Stimulated activated CD8-positive, alpha-beta memory T cell treated with anti-CD3 and anti-CD28 coated beads, Interleukin-12 subunit alpha, Interleukin-12 subunit beta, amount 100 ng/mL, for 4 hours (primary cell): Measurements from ENCODE around the gene KRT33A.

ENCODE experiments used
- DNase-seq: peaks from one replicate; pipeline ENCODE4 v3.0.0-alpha.2; 2020; ENCODE audit warnings: low read depth

KRT33A gene

DNA sequence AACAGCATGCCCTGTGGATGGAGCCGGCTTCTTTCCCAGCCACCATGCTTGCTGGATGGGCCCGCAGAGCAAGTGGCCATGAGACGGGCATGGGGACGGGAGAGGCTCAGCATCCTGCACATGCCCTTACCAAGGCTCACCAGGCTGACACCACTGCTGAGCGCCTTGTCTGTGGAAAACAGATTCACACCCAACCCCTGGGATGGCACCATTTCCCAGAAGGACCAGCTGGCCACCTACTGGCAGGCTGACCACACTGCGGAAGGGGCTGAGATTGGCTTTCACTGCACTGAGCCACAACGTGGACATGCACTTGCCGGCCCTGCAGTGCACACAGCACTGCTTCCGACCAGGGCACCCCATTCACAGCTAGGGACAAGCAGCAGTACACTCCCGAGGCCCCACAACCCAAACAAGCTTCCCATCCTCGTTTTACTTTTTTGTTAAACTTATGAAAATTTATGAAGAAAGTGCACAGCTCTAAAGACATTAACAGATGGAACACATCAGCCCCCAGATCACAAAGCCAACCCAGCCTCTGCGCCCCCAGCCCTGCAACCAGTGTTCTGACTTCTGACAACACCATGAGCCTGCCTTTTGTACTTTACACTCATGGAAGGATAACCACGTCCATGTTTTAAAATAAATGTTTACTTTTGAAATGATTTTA is 21.2 kb downstream of the KRT33A start:
- DNase-seq: no peak

DNA sequence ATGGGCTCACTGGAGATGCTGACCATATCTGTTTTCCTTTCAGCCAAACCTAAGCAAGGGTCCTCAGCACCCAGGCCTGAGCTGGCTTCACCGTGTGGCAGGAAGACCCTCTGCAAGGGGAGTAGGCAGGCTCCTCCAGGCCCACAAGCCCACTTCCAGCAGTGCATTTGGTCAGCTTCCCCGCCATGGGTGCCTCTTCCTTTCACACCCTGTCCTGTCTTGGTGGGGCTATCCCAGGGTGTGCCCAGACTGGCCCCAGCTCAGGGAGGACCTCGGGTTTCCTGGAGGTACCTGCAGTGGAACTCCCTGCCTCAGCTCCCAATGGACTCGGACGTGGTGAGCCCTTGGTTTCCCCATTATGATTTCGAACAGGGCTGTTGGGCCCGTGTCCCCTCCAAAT is 22.4 kb downstream of the KRT33A start:
- no peak for DNase-seq

DNA sequence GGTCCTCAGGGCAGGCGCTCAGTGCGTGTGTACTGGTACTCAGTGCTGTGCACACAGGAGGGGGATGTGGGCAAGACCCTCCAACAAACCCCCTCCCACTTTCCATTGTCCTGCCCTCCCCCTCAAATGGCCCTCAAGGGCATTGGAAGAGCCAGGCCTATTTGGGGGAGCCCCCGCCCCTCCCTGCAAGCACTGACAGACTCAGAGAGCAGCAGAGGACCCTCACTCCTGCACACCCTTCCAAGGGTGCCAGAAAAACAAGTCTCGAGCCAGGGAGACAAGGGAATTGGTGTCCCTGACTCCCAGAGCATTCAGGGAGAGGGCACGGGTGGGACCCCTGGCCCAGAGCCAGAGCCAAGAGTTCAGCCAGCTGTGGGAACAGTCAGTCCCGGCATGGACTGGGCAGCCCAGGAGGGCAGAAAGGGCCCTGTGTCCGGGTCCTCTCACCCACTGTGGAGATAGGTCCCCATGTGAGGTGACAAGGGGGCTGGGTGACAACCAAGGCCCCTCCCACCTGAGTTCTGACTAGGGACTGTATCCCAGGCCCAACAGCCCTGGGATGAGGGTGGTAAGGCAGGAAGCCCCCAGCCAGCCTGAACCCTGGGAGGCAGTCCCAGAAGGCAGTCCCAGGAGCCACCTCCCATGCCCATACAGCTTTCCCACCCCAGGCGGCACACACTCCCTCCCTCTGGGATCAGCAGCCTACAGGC is 23.1 kb downstream of the KRT33A start:
- no peak for DNase-seq

DNA sequence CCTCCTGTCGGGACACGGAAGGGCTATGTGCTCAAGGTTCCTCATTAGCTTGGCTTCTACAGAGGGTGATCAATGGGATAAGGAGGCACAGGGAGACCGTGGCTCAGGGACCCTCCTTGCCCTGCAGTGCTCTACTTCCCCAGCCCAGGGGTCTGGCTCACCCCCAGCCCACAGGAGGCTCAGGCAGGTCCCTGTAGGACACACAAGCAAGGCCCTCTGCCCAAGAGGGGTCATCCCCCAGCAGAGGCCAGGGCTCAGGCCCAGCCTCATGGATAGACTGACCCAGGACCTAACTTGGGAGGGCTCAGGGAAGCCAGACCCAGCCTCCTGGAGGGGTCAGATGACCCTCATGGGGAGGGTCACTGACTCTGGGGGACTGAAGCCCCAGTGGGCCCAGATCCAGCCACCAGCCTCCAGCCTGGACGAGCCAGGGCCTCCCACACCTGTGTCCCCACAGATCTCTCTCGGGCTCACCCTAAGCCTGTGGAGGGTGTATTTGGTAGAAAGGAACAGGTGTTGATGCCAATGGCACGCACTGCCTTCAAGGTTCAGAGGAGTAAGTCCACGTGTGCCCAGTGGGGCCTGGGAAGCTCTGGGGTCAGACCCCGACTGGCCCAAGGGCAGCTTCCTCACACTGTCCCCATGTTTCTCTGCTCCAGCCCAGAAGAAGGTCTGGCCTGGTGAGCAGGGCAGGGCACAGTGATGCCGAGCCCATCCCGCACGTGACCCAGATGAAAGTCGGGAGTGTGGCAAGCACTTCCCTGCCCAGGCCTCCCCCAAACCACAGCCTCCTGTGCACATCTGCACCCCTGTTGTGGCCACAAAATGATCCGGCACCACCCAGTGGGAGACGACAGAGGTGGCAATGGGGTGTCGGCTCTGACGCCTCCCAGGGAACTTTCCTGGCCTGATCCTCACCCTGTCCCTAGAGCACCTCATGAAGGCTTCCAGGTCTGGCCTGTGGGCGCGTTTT is 24.2 kb downstream of the KRT33A start:
- DNase-seq: no peak

DNA sequence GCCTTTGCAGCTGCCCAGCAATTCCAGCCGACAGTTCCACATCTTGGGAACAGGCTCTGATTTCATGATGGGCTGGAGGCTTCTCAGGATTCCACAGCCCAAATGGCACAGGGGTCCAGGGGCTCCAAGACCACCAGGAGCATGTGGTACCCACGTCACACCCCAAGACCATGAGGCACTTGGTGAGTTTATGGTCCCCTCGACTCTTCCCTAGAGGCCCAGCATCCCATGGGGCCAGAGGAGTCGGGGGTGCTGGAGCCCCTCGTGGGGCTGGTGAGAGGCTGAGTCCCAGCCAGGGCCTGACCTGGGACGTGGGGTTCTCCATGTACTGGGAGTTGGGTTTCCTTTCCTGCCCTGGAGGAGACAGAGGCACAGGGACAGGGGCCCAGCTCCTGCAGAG is 25.0 kb downstream of the KRT33A start:
- no peak for DNase-seq

DNA sequence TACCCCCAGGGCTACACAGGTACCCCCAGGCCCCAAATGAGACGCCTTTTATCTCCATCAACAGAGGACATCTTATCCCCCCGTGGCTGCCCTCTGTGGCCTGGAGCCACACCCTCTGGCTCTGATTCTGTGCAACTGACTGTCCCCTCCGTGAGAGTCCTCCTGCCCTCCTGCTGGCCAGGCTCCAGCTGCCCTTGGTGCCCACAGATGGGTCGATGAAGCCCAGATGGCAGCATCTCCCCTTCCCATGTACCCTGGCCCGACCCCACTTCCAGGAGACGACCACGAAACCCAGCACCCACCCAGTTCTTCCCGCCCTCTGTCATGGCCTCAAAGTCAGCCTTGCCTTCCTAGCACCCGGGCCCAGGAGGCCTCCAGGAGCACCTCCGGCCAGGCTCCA is 25.5 kb downstream of the KRT33A start:
- DNase-seq: no peak

DNA sequence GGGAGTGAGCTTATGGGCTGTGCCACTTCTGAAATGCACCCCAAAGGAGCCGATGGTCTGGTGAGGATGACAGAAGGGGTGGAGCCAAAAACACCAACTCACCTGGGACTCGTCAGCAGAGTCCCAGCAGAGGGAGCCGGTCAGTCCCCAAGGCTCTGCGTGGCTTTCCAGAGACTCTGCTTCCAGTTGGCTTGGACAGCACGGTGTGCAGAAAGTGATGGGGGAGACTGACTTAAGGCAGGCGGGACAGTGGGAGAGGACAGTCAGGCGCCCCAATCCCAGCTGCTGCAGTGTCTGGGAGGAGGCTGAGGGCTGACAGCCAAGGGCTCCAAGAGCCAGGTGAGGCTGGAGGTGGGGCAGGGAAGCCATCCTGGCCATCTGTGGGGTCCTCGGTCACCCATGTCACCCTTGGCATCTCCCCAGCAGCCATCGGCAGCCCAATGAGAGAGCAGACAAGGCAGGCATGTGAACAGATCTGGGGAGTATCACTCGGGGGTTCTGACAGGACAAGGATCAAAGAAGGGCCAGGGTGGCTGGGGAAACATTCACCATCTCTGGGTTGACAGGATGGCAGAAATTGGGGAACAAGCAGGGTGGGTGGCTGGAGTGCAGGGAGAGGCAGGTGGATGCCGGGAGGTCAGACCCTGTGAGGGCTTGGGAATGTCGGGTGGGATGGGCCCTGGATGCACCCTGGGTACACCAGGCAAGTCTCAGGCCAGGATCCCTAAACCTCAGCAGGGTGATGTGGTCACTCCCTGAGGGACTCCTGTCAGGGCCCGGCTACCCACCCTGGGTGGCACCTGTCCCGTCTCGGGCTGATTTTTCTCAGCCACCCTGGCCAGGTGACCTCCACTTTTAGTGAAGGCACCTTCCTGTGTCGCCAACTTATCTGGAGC is 26.2 kb downstream of the KRT33A start:
- no peak for DNase-seq

DNA sequence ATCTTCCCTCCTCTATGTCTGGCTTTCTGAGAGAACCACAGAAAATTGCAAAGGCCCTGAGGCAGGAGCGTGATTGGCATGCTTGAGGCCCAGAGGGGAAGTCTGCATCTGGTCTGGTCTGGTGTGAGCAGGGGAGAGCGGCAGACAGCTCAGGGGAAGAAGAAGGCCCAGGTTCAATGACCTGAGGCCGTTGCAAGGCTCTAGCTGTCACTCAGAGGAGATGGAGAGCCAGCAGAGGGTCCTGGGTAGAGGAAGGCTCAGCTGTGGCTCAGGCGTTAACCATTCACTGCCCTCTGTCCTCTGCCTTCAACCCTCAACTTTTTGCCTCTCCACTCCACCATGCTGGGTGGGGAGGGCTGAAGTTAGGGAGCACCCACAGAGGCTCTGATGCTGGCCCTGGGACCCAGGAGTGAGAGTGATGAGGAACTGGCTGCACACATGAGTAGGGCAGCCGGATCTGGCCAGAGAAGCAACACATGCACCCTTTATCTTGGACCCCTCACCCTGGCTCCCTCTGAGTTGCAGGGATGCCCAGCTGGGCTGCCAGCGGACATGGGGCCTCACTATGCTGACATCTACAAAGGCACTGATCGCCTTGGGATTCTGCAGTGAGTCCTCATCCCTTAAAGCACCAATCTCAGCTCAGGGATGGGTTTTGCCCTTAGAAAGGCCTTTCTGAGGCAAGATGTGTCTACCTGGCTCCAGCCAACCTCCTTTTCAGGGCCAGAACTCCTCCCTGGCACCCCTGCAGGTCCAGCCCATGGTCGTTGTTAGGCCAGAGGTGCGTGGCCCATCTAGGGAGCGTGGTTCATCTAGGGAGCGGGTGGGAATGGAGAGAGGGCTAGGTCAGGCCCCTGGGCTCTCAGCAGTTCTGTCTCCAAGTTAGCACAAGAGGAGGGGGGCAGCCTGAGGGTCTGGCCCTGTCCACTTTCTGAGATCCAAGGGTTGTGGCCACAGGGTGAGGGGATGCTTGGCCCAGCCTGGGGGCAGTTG is 27.4 kb downstream of the KRT33A start:
- no peak for DNase-seq

DNA sequence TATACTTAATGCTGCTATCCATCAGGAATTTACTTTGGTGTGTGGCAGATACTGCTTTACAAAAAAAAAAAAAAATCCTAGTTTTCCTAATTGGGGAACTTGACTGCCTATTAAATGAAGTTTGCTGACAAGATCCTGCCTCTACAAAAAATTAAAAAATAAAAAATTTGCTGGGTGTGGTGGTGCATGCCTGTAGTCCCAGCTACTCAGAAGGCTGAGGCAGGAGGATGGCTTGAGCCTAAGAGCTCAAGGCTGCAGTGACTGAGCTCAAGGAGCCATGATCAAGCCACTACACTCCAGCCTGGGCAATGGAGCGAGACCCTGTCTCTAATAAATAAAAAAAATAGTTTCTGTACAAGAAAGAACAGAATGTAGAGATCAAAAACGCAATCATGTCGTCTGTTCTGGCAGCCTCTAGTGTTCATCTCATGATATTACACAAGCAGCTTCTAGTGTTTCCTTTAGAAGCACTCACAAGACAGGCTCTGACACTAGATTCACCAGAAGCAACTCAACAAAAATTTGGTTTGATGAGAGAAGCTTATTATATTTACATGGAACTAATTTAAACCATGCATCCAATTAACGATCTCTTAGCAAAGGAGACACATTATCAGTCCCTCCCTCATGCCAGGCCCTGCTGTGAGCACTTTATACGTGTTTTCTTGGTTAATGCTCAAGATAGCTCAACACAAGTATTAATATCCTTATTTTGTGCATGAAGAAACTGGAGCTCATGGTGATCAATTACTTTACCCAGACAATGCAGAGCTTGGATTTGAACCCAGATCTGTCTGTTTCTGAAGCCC is 28.3 kb downstream of the KRT33A start:
- DNase-seq: no peak

DNA sequence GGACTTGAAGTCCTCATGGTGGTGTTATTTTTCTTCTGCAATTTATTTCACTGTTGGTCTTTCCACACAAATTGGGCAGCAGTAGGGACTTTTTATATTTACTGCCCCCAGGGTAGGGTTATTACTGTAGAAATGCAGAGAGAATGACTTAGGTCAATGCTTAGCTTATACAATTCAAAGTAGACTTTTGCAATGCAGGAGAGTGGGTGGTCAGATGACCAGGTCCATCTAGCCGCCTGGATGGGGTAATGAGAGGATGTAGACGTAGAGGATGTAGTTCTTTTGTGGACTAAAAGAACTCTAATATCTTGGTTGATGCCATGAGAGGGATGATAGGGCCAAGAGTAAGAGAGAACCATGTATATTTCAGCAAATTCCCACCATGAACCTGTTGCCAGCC is 32.4 kb downstream of the KRT33A start:
- no peak for DNase-seq

DNA sequence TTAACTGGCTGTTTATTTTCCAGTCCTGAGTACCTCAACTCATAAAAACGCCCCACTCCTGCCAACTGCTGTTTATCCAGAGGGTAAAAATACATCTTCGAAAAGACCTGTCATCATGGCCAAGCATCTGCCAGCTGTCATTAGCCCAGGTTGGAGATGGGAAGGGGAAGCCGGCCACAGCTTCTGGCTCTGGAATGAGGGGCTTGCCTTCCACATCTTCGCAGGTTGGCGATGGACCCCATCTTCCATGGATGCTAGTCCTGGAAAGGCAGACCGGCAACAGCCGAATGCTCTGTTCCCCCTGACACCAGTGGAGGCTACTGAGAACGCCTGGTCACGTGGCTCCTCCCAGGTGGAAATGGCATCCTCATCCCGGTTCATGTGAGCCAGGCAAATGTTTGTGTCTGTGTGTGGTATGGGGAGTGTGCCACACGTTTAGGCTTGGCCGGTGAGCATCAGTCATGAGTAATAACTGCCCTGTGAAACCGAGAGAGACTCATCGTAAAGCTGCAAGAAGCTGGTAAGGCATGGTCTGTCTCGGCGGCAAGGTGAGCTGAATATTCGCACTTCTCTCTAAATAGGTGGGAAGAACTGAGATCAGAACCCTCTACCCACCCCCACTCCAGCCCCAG is 34.7 kb downstream of the KRT33A start:
- no peak for DNase-seq

DNA sequence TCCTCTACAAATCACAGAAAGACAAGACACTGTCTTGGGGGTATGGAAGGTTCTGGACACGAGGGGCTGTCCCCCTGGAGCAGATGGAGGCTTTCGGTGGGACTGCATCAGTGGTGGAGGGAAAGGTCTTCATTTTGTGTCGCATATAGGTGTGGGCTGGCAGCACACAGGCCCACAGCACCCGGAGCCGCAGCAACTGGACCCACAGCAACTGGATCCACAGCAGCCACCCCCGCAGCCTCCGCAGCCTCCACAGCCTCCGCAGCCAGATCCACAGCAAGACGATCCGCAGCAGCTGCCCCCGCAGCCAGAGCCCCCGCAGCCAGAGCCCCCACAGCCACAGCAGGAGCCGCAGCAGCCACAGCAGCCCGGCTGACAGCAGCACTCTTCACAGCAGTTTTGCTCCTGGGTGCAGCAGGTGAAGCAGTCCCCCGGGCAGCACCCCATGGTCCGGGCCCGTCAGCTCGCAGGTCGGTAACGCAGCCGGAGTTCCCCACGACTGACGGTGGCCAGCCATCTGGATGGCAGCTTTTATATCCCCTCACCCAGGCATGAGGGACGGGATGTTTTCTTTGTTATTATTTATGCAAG is 35.3 kb downstream of the KRT33A start, which contains the start of gene KRTAP17-1:
KRTAP17-1 (minus strand) TSS at position 507 of the 591 bp plus-strand sequence; CDS start at position 447, 60 bp downstream.
- DNase-seq: no peak

DNA sequence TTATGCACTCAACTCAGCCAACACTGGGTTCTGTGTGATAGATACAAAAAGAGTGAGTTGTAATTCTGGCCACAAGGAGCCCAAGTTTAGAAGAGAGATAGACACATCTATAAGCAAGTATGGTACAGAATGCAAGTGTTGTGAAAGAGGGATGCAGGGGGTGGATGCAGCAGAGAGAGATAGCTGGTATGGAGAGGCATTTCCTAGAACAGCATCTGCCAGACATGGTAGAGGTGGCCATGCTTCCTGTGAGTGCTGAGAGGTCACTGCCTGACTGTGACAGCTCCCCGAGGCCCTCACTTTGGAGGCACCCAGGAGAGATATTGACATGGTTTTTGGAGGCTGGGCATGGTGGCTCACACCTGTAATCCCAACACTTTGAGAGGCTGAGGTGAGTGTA is 39.5 kb downstream of the KRT33A start:
- no peak for DNase-seq

DNA sequence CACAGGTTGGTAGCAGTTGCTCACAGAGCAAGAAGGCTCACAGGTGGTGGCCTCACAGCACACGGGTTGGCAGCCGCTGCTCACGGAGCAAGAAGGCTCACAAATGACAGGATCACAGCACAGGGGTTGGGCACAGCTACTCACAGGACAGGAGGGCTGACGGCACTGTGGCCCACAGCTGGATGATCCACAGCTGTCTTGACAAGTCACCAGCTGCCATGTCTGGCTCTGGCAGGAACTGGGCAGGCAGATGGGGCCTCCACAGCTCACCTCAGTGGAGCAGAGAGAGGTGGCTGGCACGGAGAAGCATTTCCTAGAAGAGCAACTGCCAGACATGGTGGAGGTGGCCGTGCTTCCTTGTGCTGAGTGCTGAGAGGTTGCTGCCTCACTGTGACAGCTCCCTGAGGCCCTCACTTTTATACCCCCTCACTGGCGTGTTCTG is 41.7 kb downstream of the KRT33A start, which contains the start of gene KRTAP16-1:
KRTAP16-1 (minus strand) TSS at position 392 of the 442 bp plus-strand sequence; CDS start at position 336, 56 bp downstream.
- DNase-seq: no peak

DNA sequence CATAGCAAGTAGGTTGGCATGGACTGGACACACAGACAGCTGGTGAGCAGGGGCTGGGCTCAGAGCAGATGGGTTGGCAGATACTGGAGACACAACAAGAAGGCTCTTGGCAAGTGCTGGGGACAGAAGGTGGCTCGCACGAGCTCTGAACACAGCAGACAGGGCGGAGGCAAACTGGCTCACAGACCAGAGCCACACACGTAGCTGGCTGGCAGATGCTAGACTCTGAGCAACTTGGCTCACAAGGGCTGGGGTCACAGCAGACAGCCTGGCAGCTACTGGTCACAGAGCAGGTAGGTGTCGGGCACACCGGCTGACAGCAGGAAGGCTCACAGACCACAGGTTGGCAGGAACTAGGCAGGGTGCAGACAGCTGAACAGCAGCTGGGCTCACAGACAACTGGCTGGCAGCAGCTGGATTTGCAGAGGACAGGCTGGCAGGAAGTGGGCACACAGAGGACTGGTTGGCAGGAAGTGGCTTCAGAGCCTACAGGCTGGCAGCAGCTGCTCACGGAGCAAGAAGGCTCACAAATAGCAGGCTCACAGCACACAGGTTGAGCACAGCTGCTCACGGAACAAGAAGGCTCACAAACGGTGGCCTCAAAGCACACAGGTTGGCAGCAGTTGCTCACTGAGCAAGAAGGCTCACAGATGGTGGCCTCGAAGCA is 42.2 kb downstream of the KRT33A start:
- DNase-seq: peak; percentile 42

DNA sequence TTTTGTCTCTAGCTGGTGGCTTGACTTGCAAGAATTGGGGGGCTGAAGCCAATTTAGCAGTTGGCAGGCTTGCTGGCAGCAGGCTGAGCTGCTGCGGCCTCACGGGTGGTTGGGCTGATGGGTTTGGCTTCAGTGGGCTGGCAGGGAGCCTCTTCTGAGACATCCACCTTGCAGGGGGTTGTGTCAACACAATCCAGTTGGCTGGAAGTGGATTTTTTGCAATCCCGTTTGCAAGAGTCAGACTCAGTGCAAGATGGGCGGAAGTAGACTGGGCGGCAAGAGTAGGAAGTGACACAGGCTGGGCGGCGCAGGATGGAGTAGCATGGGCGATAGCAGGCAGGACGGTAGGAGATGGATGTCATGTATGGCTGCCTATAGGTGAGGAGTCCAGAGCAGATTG is 43.0 kb downstream of the KRT33A start:
- DNase-seq: no peak

DNA sequence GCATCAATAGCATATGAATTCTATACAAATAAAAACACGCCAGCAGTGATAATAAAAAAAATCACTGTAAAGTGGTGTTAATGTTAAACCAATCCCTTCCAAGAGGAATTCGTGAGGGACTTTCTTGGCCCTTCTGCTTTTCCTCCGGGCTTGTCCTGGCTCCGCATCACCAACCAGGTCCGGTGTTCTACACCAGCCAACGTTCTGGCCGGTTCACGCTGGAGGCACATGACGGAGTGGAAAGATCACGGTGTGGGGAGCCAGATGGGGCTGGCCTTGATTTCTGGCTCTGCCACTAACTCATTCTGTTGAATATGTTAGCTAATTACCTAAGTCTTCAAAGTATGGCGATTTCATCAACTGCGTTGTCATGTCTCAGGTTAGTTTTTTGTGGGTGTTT is 46.5 kb downstream of the KRT33A start:
- no peak for DNase-seq

DNA sequence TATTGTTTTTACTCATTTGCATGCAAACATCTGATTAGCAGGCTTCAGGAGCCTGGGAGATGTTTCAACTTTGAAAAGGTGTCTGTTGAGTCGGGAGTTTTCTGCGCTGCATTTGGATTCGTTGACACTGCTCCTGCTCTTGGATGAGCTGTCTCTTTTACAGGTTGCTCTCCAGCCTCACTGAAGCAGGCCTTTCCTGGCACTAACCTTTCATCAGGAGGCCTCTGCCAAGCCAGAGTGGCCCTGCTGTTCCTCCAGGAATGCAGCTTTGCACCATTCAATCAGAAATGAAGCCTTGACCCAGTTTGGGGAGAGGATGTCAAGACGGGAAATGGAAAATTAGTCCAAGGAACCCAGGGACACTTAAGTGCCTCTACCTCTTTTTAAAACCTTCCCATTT is 47.6 kb downstream of the KRT33A start:
- DNase-seq: no peak
